OCI-LY7 (cell line): ENCODE measurements around the gene SMIM7.

ENCODE experiments used
- CTCF ChIP-seq: fragments of 200-600 bp; sonication (generic); conservative IDR thresholded peaks from 2 replicates; pipeline ENCODE4 v1.5.1; 2014; ENCODE audit warnings: mild to moderate bottlenecking, antibody characterized with exemption, low read length, moderate library complexity, mixed read lengths
- EZH2phosphoT487 ChIP-seq: fragments of 200-600 bp; sonication (generic); IDR thresholded peaks from 2 replicates; pipeline ENCODE4 v1.6.1; 2018; ENCODE audit warnings: low read depth, borderline replicate concordance, mild to moderate bottlenecking, mixed run types, antibody characterized with exemption, low read length, moderate library complexity, mixed read lengths

GRCh38 chr19:16661480-16662034, 1.6 kb upstream of the SMIM7 start:
- TF ChIP-seq CTCF (no peak), EZH2phosphoT487 (no peak)
